Activated naive CD4-positive, alpha-beta T cell treated with anti-CD3 and anti-CD28 coated beads, Interleukin-2, amount 50 U/mL, for 16 hours (primary cell): Measurements from ENCODE around the gene ASCL2.

Source experiments
- DNase-seq: peaks from one replicate; pipeline ENCODE4 v3.0.0-alpha.2; 2020

ASCL2 gene

GRCh38 chr11:2307501-2308331 lies 37.3 kb upstream of the ASCL2 start:
- DNase-seq: no peak

GRCh38 chr11:2306877-2307500 lies 36.6 kb upstream of the ASCL2 start:
- no peak for DNase-seq

- no peak for DNase-seq
Measured at GRCh38 chr11:2306452-2306823, 36.0 kb upstream of the ASCL2 start.

- no peak for DNase-seq
Measured at GRCh38 chr11:2305788-2306451, 35.5 kb upstream of the ASCL2 start.

- DNase-seq: peak; percentile 86
Measured at GRCh38 chr11:2305140-2305778, 34.9 kb upstream of the ASCL2 start.

GRCh38 chr11:2304506-2305139 lies 34.2 kb upstream of the ASCL2 start:
- DNase-seq: no peak

- DNase-seq: no peak
Measured at GRCh38 chr11:2303627-2304505, 33.5 kb upstream of the ASCL2 start.

- DNase-seq: no peak
Measured at GRCh38 chr11:2302896-2303626, 32.7 kb upstream of the ASCL2 start.

GRCh38 chr11:2302306-2302895 lies 32.0 kb upstream of the ASCL2 start:
- DNase-seq: peak; percentile 43

GRCh38 chr11:2301631-2302305 lies 31.4 kb upstream of the ASCL2 start, which contains the start of the genes C11orf21 and TSPAN32:
Gene C11orf21 (minus strand): TSS chr11:2301918. CDS start chr11:2301808, 110 bp downstream.
Gene TSPAN32 (plus strand): TSS chr11:2302013. CDS start chr11:2302150, 137 bp downstream.
- peak; percentile 56 for DNase-seq

GRCh38 chr11:2300936-2301630 lies 30.7 kb upstream of the ASCL2 start:
- no peak for DNase-seq

GRCh38 chr11:2300290-2300935 lies 30.0 kb upstream of the ASCL2 start:
- DNase-seq: no peak

- no peak for DNase-seq
Measured at GRCh38 chr11:2299773-2300172, 29.4 kb upstream of the ASCL2 start.

GRCh38 chr11:2298795-2299761 lies 28.7 kb upstream of the ASCL2 start:
- no peak for DNase-seq

GRCh38 chr11:2298131-2298794 lies 27.9 kb upstream of the ASCL2 start:
- no peak for DNase-seq

GRCh38 chr11:2297623-2298030 lies 27.2 kb upstream of the ASCL2 start:
- no peak for DNase-seq
